ENCODE data around the gene CLIC3.

Gene CLIC3

GRCh38 chr9:137030538-137031527 is 34.5 kb upstream of the CLIC3 start:
- DNase-seq (ENCODE audit: low read depth in 2 of 2) = no peak

- DNase-seq (ENCODE audit: low read depth in 2 of 2) = no peak
These were observed 33.6 kb upstream of the CLIC3 start for GRCh38 chr9:137030006-137030405.

- DNase-seq (ENCODE audit: low read depth in 2 of 2) = peak in 1 of 2 donors; percentile 50
These were observed 32.9 kb upstream of the CLIC3 start for GRCh38 chr9:137029058-137029936.

GRCh38 chr9:137028263-137029057 is 32.1 kb upstream of the CLIC3 start:
- peak in 1 of 2 donors; percentile 67 for DNase-seq (ENCODE audit: low read depth in 2 of 2)

- DNase-seq (ENCODE audit: low read depth in 2 of 2) = no peak
These were observed 31.2 kb upstream of the CLIC3 start, which contains the start of gene ABCA2 for GRCh38 chr9:137027369-137028262. ABCA2 (minus strand) TSS chr9:137028237; CDS start chr9:137028140, 97 bp downstream.

GRCh38 chr9:137026828-137027227 is 30.5 kb upstream of the CLIC3 start:
- no peak for DNase-seq (ENCODE audit: low read depth in 2 of 2)

GRCh38 chr9:137026384-137026783 is 30.0 kb upstream of the CLIC3 start:
- no peak for DNase-seq (ENCODE audit: low read depth in 2 of 2)

- DNase-seq (ENCODE audit: low read depth in 2 of 2) = no peak
These were observed 29.2 kb upstream of the CLIC3 start for GRCh38 chr9:137025517-137025966.

- DNase-seq (ENCODE audit: low read depth in 2 of 2) = no peak
These were observed 27.2 kb upstream of the CLIC3 start for GRCh38 chr9:137023583-137023991.

GRCh38 chr9:137023157-137023556 is 26.8 kb upstream of the CLIC3 start:
- DNase-seq (ENCODE audit: low read depth in 2 of 2) = no peak

- no peak for DNase-seq (ENCODE audit: low read depth in 2 of 2)
These were observed 26.3 kb upstream of the CLIC3 start for GRCh38 chr9:137022662-137023008.

GRCh38 chr9:137021979-137022661 is 25.8 kb upstream of the CLIC3 start:
- DNase-seq (ENCODE audit: low read depth in 2 of 2) = peak; percentile 59 to 64

- no peak for DNase-seq (ENCODE audit: low read depth in 2 of 2)
These were observed 25.2 kb upstream of the CLIC3 start for GRCh38 chr9:137021568-137021978.

- DNase-seq (ENCODE audit: low read depth in 2 of 2) = no peak
These were observed 24.6 kb upstream of the CLIC3 start for GRCh38 chr9:137020771-137021567.

- DNase-seq (ENCODE audit: low read depth in 2 of 2) = no peak
These were observed 23.7 kb upstream of the CLIC3 start for GRCh38 chr9:137019891-137020683.

GRCh38 chr9:137018761-137019559 is 22.6 kb upstream of the CLIC3 start:
- no peak for DNase-seq (ENCODE audit: low read depth in 2 of 2)

- no peak for DNase-seq (ENCODE audit: low read depth in 2 of 2)
These were observed 21.6 kb upstream of the CLIC3 start for GRCh38 chr9:137017791-137018497.

All from stimulated activated CD8-positive, alpha-beta memory T cell treated with anti-CD3 and anti-CD28 coated beads, Interleukin-7, amount 100 ng/mL, for 4 hours (primary cell).